ENCODE measurements around the gene TEDC2. TPM values are rescaled to one million over a fixed set of nuclear protein-coding genes. Genes with fewer than 3 reads are reported as not detected.

Gene TEDC2
- polyA plus RNA-seq, 3 donors: 7.9 to 9.3 (median 9.0) TPM

DNA sequence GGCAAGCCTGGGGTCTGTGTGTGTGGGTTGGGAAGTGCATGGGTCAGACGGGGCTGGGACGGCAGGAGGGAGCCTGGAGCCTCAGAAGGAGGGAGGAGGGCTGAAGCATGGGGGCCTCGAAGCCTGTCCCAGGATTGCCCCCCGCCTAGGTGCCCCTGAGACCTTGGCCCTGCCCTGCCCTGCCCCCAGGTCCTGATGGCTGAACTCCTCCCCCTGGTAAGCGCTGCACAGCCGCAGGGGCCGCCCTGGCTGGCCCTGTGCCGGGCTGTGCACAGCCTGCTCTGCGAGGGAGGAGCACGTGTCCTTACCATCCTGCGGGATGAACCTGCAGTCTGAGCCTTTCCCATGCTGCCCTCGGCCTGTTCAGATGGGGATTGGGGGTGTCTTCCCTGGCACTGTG lies 4.4 kb downstream of the TEDC2 start:
- no peak for DNase-seq (ENCODE audit: low read depth in 3 of 3, low spot score in 2 of 3)

DNA sequence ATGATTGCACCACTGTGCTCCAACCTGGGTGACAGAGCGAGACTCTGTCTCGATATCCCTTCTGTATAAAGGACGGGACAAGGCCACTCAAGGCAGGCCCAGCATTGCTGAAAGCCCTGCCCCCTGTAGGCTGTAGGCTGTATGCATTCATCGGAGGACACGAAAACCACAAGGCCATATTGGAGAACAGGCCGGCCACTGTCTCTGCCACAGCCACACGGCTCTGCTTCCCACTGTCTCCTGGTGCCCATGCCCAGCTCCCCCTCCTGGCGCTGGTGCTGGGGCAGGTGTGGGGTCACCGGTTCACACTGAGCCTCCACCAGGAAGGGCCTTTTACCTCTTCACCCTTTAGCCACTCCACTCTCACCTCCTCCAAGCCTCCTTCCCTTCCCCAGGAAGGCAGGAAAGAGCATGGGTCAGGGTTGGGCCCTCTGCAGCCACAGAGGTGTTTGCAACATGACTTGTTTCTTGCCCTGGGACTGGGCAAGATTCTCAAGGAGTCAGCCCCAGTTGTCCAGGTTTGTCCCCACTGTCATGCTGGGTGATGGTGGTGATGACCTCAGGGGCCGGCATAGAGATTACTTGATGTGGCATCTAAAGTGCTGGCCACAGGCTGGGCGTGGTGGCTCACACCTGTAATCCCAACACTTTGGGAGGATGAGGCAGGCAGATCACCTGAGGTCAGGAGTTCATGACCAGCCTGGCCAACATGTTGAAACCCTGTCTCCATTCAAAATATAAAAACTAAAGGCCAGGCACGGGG lies 5.9 kb downstream of the TEDC2 start:
- DNase-seq (ENCODE audit: low read depth in 3 of 3, low spot score in 2 of 3): no peak

DNA sequence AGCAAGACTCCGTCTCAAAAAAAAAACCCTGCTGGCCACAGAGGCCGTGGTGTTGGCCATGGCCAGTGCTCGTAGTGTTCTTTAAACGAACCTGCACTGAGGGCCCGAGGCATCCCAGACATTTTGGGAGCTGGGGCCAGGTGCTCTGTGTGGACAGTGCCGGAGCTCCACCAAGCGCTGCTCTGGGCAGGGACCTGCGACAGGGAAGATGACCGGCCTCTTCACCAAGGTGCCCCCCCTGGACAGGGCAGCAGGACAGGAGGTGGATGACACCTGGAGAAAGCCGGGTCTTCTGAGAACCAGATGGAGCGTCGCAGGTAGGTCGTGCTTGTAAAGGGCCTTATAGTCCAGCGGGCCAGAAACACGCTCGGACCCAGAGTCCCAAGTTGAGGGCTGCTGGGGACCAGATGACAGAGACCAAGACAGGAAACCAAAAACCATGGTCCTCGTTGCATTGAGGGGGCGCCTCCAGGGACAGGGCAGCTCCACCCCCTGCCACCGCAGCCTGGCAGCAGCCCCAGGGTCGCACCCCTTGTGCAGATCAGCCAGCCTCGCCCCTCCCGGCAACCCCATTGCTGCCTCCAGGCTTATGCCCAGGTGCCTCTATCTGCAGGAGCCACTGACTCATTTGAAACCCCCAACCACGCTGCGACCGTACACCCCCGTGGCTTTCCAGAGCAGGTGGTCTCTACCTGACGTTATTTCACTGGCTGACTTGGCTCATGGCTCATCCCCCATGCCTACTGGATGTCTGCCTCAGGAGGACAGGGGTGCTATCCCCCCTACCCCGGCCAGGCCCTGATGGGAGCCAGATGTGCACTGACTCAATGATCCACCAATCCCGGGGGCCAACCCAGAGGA lies 7.0 kb downstream of the TEDC2 start:
- DNase-seq (ENCODE audit: low read depth in 3 of 3, low spot score in 2 of 3): no peak

DNA sequence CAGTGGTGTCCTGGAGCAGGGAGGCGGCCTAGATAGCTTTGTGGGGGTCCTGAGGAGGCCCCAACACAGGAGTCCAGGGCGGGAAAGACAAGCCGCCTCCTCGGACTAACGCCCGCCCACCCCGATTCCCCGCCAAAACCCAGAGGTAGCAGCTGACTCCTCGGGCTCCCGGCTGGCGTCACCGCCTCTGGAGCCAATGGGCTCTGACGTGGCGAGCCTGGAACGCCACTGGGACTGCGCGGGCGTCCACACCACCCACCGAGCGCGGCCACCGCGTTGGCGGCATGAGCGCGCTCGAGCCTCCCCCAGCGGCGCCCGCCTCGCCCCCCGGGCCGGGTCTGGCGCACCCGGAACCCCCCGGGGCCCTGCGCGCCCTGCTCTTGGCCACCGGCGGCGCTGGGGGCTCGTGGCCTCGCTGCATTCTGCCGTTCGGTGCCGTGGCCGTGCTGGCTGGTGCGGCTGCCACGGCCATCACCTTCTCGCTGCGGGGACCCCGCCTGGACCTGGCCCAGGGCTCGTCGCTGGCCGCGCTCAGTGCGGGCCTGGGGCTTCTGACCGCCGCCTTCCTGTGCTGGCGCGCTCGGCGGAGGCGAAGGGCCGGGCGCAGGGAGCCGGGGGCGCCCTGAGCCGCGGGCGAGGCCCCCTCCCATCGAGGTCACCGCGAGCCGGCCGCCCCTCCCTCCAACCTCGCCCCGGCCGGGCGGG lies 7.8 kb downstream of the TEDC2 start:
- DNase-seq (ENCODE audit: low read depth in 3 of 3, low spot score in 2 of 3): no peak

DNA sequence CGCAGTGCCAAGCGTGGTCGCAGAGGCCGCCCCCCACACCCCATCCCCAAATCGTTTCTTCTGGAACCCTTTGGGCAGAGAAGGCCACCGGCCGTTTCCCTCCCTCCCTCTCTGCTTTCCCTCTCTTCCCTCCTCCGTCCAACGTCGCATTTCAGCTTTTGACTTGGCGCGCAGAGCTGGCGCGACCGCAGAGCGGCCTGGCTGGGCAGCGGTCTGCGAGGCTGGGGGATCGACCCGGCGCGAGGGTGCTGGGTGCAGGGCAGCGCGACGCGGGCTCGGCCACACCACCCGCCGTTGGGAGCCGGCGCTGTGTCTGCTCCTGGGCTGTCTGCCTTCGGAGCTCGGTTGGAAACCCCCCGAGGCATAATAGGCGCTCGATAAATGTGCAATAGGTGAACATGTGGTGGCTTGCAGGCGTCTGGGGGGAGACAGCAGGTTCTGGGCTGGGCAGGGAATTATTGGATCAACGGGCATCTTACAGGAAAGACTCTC lies 8.4 kb downstream of the TEDC2 start:
- no peak for DNase-seq (ENCODE audit: low read depth in 3 of 3, low spot score in 2 of 3)

DNA sequence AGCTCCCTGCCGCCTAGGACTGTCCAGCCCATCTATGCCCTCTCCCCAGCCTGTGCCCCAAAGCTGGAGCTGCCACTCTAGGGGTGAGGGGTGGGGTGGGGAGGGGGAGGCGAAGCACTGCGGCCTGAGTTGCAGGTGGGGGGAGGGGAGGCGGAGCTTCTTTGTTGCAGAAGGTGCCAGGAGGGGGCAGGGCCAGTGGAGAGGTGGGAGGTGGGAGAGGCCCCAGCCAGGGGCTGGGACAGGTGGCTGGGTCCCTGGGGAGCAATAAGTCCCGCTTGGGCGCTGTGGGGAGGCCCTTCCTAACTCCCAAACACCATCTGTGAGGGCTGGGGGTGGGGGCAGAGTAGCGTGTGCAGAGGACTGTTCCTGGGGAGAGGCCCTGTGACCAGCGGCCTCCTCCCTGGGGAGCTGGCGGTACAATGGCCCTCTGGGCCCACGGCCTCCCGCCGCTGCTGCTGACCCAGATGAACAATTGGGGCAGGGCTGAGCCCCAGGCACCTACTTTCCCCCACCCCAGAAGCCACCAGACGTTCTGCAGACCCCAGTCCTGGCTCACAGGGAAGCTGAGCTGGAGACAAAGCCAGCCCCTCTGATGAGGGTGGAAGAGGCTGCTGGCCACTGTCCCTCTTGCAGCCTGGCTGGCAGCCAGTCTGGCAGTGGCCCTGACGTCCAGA lies 9.0 kb downstream of the TEDC2 start:
- DNase-seq (ENCODE audit: low read depth in 3 of 3, low spot score in 2 of 3): no peak

DNA sequence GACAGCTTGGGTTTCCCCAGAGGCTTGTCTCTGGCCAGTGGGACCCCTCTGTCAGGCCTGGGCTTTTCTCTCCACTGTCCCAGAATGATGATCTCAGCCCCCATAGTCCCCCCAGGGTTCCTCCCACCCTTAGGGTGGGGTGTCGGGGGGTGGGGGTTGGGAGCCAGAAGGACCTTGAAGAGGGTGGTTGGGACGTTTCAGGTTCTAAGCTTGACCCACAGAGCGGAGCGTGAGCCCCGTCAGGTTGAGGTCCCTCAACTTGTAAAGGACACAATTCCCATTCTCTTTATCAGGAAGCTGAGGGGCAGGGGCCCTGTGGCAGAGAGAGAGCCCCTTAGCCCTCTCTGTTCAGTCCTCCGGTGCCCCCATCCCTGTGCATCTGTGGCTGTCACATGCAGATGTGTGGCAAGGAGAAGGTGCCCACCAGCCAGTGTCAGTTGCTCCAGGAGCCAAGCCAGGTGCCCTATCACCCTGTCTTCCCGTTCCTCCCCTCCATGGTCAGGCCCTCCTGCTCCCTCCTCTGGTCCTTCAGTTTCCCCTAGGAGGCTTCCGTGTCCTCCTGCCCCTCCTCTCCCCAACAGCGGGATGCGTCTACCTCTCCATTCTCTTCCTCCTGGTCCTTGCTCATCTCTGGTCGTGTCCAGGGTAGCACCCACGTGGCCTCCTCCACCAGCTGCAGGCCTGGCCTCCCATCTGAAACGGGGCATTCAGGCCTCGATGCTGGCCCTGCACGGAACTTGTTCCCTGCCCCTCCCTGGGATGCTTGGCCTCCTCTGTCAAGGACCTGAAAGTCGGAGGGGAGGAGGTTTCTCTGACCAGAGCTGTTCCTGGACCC lies 9.7 kb downstream of the TEDC2 start:
- DNase-seq (ENCODE audit: low read depth in 3 of 3, low spot score in 2 of 3): no peak

DNA sequence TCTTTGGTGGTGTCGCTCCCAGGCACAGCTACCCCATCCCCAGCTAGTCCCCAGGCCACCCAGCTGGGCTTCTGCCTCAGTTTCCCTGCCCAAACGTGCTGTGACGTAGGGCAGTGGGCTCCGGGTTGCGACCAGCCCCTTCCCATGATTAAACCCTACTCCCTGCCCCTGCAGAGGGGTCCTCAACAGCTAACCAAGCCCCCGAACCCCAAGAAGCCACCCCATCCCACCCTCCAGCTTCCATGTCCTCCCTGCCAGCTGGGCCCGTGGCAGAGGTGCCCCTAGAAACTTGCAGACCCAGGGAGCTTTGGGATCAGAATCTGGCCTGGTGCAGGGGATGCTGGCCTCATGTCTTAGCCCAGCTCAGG lies 10.3 kb downstream of the TEDC2 start:
- no peak for DNase-seq (ENCODE audit: low read depth in 3 of 3, low spot score in 2 of 3)

DNA sequence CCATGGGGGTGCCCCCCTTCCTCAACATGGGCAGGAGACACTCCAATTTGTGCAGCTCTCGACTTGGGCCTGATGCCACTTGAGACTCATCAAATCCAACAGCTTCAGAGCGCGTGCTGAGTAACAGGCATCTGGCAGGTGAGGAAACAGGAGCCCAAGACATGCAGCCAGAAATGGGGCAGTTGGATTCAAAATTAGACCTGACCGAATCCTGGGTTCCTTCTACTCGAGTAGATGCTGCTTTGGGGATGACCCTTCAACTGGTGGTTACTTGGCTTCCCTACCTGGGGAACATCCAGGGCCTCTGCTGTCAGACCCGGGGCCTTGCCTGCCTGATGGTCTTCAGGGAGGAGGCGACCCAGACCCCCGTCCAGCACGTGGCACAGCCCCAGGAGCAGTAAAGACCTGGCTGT lies 10.7 kb downstream of the TEDC2 start:
- no peak for DNase-seq (ENCODE audit: low read depth in 3 of 3, low spot score in 2 of 3)

DNA sequence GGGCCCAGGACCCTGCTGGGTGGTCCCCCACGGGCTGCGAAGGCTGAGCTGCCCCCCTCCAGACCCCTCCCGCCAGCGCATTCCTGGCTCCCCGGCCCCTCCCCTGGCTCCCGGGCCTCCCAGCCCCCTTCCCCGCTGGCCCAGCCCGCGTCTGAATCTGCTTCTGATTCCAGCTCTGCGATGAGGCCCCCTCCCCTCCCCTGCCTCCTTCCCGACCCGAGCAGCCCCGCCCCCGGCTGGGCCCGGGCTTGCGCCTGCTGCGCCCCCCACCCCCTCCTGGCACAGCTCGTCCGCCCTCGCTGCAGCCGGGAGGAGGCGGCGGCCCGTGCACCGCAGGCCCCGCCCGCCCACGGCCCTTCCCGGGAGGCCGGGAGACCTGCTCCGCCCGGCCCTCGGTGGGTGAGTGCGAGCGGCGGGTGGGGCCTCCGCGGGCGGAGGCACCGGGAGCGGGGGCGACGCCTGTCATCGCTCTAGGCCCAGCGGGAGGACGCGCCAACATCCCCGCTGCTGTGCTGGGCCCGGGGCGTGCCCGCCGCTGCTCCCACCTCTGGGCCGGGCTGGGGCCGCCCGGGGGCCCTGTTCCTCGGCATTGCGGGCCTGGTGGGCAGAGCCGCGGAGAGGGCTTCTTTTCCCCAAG lies 11.2 kb downstream of the TEDC2 start, which contains the start of gene NTN3:
TSS of gene NTN3 (plus strand) at position 282 of the 637 bp plus-strand sequence. CDS start 405 bp downstream, outside the sequence.
- no peak for DNase-seq (ENCODE audit: low read depth in 3 of 3, low spot score in 2 of 3)

DNA sequence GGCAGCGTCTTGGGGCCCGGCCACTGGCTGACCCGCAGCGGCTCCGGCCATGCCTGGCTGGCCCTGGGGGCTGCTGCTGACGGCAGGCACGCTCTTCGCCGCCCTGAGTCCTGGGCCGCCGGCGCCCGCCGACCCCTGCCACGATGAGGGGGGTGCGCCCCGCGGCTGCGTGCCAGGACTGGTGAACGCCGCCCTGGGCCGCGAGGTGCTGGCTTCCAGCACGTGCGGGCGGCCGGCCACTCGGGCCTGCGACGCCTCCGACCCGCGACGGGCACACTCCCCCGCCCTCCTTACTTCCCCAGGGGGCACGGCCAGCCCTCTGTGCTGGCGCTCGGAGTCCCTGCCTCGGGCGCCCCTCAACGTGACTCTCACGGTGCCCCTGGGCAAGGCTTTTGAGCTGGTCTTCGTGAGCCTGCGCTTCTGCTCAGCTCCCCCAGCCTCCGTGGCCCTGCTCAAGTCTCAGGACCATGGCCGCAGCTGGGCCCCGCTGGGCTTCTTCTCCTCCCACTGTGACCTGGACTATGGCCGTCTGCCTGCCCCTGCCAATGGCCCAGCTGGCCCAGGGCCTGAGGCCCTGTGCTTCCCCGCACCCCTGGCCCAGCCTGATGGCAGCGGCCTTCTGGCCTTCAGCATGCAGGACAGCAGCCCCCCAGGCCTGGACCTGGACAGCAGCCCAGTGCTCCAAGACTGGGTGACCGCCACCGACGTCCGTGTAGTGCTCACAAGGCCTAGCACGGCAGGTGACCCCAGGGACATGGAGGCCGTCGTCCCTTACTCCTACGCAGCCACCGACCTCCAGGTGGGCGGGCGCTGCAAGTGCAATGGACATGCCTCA lies 12.0 kb downstream of the TEDC2 start:
- DNase-seq (ENCODE audit: low read depth in 3 of 3, low spot score in 2 of 3): no peak

DNA sequence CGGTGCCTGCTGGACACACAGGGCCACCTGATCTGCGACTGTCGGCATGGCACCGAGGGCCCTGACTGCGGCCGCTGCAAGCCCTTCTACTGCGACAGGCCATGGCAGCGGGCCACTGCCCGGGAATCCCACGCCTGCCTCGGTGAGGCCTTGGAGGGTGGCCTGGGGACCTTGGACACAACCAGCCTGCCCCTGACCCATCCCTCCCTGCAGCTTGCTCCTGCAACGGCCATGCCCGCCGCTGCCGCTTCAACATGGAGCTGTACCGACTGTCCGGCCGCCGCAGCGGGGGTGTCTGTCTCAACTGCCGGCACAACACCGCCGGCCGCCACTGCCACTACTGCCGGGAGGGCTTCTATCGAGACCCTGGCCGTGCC lies 12.6 kb downstream of the TEDC2 start:
- DNase-seq (ENCODE audit: low read depth in 3 of 3, low spot score in 2 of 3): no peak

DNA sequence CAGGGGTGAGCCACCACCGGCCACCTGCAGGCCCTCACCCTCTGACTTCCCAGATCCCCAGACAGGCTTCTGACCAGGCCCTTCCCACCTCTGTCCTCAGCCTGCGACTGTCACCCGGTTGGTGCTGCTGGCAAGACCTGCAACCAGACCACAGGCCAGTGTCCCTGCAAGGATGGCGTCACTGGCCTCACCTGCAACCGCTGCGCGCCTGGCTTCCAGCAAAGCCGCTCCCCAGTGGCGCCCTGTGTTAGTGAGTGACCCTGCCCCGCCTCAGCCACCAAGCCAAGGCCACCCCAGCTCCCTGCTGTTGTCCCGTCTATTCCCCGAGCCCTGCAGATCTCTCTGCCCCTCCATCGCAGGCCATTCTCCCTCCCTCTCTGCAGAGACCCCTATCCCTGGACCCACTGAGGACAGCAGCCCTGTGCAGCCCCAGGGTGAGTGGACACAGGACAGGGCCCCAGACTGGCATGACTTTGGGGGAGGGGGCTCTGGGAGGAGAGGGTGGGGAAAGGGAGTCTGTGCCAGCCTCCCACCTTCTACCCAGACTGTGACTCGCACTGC lies 13.1 kb downstream of the TEDC2 start:
- DNase-seq (ENCODE audit: low read depth in 3 of 3, low spot score in 2 of 3): no peak

DNA sequence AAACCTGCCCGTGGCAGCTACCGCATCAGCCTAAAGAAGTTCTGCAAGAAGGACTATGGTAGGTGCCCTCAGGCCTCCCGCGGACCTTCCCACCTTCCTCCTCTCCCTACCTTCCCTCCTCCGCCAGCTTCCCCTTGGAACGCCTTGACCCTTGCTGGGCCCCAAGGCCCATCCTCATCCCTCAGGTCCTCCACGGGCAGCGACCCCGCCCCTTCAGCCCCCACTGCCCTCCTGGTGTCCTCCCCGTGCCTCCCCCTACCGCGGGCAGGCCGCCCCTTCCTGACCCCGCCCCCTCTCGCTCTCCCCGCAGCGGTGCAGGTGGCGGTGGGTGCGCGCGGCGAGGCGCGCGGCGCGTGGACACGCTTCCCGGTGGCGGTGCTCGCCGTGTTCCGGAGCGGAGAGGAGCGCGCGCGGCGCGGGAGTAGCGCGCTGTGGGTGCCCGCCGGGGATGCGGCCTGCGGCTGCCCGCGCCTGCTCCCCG lies 13.6 kb downstream of the TEDC2 start:
- no peak for DNase-seq (ENCODE audit: low read depth in 3 of 3, low spot score in 2 of 3)

DNA sequence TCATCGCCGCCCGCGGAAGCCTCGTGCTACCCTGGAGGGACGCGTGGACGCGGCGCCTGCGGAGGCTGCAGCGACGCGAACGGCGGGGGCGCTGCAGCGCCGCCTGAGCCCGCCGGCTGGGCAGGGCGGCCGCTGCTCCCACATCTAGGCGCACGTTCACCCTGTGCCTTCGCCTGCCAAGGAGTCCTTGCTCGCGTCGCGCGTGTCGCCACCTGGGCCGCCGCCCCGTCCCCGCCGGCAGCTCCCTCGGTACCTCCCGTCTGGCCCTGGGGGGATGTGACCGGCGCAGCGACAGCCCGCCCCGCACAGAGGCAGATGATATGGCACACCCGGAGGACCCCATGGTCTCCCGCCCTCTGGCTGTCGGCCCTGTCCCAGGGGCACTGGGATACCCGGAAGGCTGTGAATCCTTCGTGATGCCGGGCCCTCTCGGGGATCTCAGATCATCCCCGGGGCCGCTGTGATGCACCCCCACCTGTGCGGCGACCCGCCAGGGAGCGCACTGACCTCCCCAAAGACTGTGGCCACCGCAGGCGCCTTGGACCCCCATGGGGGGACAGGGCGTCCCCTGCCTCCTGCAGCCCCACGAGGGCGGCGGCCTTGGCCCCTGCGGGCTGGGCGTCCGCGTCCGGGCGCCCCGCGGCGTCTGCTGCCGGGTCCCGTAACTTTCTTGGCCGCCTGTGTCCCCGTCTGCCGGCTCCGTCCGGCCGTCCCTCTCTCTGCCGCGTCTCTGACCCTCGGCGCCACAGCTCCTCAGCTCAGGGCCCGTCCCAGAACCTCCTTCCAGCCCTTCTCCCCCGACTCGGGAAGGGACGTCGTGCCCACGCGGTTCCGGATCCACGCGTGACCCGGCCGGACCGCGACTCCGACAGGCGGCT lies 14.3 kb downstream of the TEDC2 start:
- no peak for DNase-seq (ENCODE audit: low read depth in 3 of 3, low spot score in 2 of 3)

DNA sequence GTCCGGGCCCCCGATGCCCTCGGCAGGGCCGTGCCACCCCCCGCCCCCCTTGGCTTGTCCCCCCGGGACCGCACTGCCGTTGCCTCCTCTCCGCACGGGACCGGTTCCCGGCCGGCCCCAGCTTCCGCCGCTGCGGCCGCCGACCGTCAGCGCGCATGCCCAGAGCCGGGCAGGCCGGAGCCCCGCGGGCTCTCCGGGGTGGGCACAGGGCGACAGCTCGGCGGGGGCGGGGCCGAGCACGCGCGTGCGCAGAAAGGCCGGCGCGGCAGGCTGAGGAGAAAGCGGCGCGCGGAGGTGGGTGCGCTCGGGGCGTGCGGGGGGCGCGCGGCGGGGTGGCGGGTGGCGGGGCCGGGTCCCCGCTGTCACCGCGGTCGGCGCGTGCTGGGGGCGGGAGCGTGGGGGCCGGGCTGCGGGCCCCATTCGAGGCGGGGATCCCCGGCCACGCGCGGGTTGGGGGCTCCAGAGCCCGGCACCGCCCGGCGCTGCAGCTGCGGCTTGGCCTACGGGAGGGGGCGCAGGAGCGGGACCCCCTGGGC lies 15.0 kb downstream of the TEDC2 start, which contains the start of gene TBC1D24:
TSS of gene TBC1D24 (plus strand) at position 251 of the 536 bp plus-strand sequence. CDS start 21,022 bp downstream, outside the sequence.
- peak in 1 of 3 donors; percentile 69 for DNase-seq (ENCODE audit: low read depth in 3 of 3, low spot score in 2 of 3)

Measured in right renal cortex interstitium (tissue), 3 donors.